ENCODE results near the gene ACP3.
"Not testable (repeated sequence)": the region's sequence is repeated elsewhere in the genome, so short reads cannot be mapped to it uniquely, and the experiment has no call there.

ACP3 gene

GRCh38 chr3:132317229-132317948, at the start of gene ACP3:
Gene ACP3 (plus strand): TSS chr3:132317407. CDS start chr3:132317457, 50 bp downstream.
- no peak for DNase-seq

GRCh38 chr3:132268956-132269355, 48.3 kb upstream of the ACP3 start:
- no peak for DNase-seq

GRCh38 chr3:132273036-132273435, 44.2 kb upstream of the ACP3 start:
- no peak for DNase-seq

GRCh38 chr3:132276228-132276906, 40.8 kb upstream of the ACP3 start:
- DNase-seq = no peak

GRCh38 chr3:132279030-132279429, 38.2 kb upstream of the ACP3 start:
- DNase-seq = no peak

- no peak for DNase-seq
Measured at GRCh38 chr3:132283440-132283839, 33.8 kb upstream of the ACP3 start.

- DNase-seq = no peak
Measured at GRCh38 chr3:132283916-132284405, 33.2 kb upstream of the ACP3 start.

- DNase-seq = no peak
Measured at GRCh38 chr3:132284781-132285619, 32.2 kb upstream of the ACP3 start.

GRCh38 chr3:132285620-132285945, 31.6 kb upstream of the ACP3 start:
- no peak for DNase-seq

GRCh38 chr3:132286035-132286434, 31.2 kb upstream of the ACP3 start:
- no peak for DNase-seq

- DNase-seq = no peak
Measured at GRCh38 chr3:132288357-132288756, 28.9 kb upstream of the ACP3 start.

- no peak for DNase-seq
Measured at GRCh38 chr3:132289316-132289715, 27.9 kb upstream of the ACP3 start.

- DNase-seq = no peak
Measured at GRCh38 chr3:132290833-132291232, 26.4 kb upstream of the ACP3 start.

GRCh38 chr3:132292042-132292441, 25.2 kb upstream of the ACP3 start:
- DNase-seq = no peak

- DNase-seq = no peak
Measured at GRCh38 chr3:132293251-132293650, 24.0 kb upstream of the ACP3 start.

- no peak for DNase-seq
Measured at GRCh38 chr3:132294906-132295305, 22.3 kb upstream of the ACP3 start.

- DNase-seq = not testable (repeated sequence)
Measured at GRCh38 chr3:132303336-132304201, 13.6 kb upstream of the ACP3 start.

- DNase-seq = not testable (repeated sequence)
Measured at GRCh38 chr3:132304351-132304750, 12.9 kb upstream of the ACP3 start.

- DNase-seq = not testable (repeated sequence)
Measured at GRCh38 chr3:132310057-132310456, 7.2 kb upstream of the ACP3 start.

GRCh38 chr3:132311316-132311715, 5.9 kb upstream of the ACP3 start:
- no peak for DNase-seq

- no peak for DNase-seq
Measured at GRCh38 chr3:132311841-132312240, 5.4 kb upstream of the ACP3 start.

- DNase-seq = no peak
Measured at GRCh38 chr3:132315851-132316250, 1.4 kb upstream of the ACP3 start.

GRCh38 chr3:132318451-132318850, 1.2 kb downstream of the ACP3 start:
- no peak for DNase-seq
